Measurements from ENCODE around the gene LIN52.
A peak's percentile ranks its signal among the peaks of the same experiment; 100 is the strongest.
"Not testable (repeated sequence)": the region's sequence is repeated elsewhere in the genome, so short reads cannot be mapped to it uniquely, and the experiment has no call there.

LIN52 gene

GRCh38 chr14:74111395-74112216 is 26.9 kb downstream of the LIN52 start:
- DNase-seq, result not testable (repeated sequence)

- DNase-seq, result not testable (repeated sequence)
Measured at GRCh38 chr14:74125487-74125886, 40.7 kb downstream of the LIN52 start.

- no peak for DNase-seq
Measured at GRCh38 chr14:74126315-74127013, 41.7 kb downstream of the LIN52 start.

GRCh38 chr14:74127634-74128033 is 42.9 kb downstream of the LIN52 start:
- no peak for DNase-seq

GRCh38 chr14:74133833-74134481 is 49.2 kb downstream of the LIN52 start:
- DNase-seq, result no peak

GRCh38 chr14:74134484-74134883 is 49.7 kb downstream of the LIN52 start:
- no peak for DNase-seq

- no peak for DNase-seq
Measured at GRCh38 chr14:74135426-74135825, 50.7 kb downstream of the LIN52 start.

GRCh38 chr14:74140374-74140850 is 55.7 kb downstream of the LIN52 start:
- DNase-seq, result no peak

GRCh38 chr14:74141703-74142102 is 56.9 kb downstream of the LIN52 start:
- no peak for DNase-seq

GRCh38 chr14:74142523-74142922 is 57.8 kb downstream of the LIN52 start:
- DNase-seq, result no peak

- peak; percentile 39 for DNase-seq
Measured at GRCh38 chr14:74144789-74145188, 60.0 kb downstream of the LIN52 start.

GRCh38 chr14:74147571-74147970 is 62.8 kb downstream of the LIN52 start:
- no peak for DNase-seq

- no peak for DNase-seq
Measured at GRCh38 chr14:74148705-74149104, 63.9 kb downstream of the LIN52 start.

GRCh38 chr14:74155287-74155686 is 70.5 kb downstream of the LIN52 start:
- no peak for DNase-seq

- no peak for DNase-seq
Measured at GRCh38 chr14:74155749-74156148, 71.0 kb downstream of the LIN52 start.

GRCh38 chr14:74160763-74161162 is 76.0 kb downstream of the LIN52 start:
- DNase-seq, result no peak

GRCh38 chr14:74161526-74162158 is 76.9 kb downstream of the LIN52 start:
- DNase-seq, result no peak

GRCh38 chr14:74169906-74170305 is 85.2 kb downstream of the LIN52 start:
- DNase-seq, result no peak

GRCh38 chr14:74176400-74176793 is 91.6 kb downstream of the LIN52 start:
- DNase-seq, result no peak

GRCh38 chr14:74179856-74180255 is 95.1 kb downstream of the LIN52 start:
- no peak for DNase-seq

GRCh38 chr14:74190927-74191575 is 106.3 kb downstream of the LIN52 start:
- DNase-seq, result no peak

- DNase-seq, result no peak
Measured at GRCh38 chr14:74194506-74195274, 109.9 kb downstream of the LIN52 start.
